C4-2B (cell line): Measurements from ENCODE around the gene ADRA1B.

Experiments
- H3K27ac ChIP-seq: fragments of 450-650 bp; 2 replicates; pipeline ENCODE4 v1.5.1; 2017
- ZFX ChIP-seq: fragments of 450-650 bp; IDR thresholded peaks from 2 replicates; pipeline ENCODE4 v1.6.1; 2017
- TF ChIP-seq, protein P1 (sequence below): fragments of 450-650 bp; conservative IDR thresholded peaks from 2 replicates; pipeline ENCODE4 v1.5.1; 2017; ENCODE audit warnings: mild to moderate bottlenecking

Gene ADRA1B

DNA sequence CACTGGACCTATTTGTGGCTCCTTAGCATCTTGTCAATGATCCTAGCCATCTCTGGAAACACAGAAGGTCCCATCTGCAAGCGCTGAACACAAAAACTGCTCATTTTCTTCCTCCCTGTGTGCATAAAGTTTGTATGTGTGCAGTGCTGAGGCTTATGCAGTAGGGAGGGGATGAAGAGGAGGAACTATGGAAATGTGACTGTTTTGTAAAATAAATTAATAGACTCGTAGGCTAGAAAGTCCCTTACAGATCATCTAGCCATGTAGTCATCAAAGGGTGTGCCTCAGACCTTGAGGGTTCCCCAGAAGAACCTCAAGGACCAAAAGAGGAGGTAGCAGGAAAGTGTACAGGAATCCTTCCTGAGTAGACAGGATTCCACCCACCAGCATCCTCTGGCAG is 34.3 kb upstream of the ADRA1B start:
- TF ChIP-seq, protein P1, sequence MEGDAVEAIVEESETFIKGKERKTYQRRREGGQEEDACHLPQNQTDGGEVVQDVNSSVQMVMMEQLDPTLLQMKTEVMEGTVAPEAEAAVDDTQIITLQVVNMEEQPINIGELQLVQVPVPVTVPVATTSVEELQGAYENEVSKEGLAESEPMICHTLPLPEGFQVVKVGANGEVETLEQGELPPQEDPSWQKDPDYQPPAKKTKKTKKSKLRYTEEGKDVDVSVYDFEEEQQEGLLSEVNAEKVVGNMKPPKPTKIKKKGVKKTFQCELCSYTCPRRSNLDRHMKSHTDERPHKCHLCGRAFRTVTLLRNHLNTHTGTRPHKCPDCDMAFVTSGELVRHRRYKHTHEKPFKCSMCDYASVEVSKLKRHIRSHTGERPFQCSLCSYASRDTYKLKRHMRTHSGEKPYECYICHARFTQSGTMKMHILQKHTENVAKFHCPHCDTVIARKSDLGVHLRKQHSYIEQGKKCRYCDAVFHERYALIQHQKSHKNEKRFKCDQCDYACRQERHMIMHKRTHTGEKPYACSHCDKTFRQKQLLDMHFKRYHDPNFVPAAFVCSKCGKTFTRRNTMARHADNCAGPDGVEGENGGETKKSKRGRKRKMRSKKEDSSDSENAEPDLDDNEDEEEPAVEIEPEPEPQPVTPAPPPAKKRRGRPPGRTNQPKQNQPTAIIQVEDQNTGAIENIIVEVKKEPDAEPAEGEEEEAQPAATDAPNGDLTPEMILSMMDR = no peak
- TF ChIP-seq ZFX = no peak
- no peak overlapping the region for H3K27ac ChIP-seq

DNA sequence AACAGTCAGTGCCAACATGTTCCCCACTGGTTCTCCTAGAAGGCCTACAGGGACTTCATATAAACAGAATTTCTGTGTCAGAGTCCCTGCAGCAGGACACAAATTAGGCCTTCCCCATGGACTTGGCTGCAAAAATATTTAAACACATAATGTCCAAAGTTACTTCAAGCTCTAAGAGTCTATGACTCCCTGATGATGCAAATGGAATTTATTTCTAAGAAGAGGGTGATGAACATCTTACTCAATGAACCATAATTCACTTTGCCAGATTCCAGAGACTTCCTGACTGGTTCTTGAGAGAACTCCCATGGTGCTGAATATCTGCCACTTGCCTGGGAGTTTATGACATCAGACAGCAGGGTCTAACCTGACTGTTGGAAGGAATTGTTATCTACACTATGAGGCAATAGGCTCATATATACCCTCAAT is 32.7 kb upstream of the ADRA1B start:
- no peak overlapping the region for H3K27ac ChIP-seq
- TF ChIP-seq ZFX = no peak
- TF ChIP-seq, protein P1 = no peak

DNA sequence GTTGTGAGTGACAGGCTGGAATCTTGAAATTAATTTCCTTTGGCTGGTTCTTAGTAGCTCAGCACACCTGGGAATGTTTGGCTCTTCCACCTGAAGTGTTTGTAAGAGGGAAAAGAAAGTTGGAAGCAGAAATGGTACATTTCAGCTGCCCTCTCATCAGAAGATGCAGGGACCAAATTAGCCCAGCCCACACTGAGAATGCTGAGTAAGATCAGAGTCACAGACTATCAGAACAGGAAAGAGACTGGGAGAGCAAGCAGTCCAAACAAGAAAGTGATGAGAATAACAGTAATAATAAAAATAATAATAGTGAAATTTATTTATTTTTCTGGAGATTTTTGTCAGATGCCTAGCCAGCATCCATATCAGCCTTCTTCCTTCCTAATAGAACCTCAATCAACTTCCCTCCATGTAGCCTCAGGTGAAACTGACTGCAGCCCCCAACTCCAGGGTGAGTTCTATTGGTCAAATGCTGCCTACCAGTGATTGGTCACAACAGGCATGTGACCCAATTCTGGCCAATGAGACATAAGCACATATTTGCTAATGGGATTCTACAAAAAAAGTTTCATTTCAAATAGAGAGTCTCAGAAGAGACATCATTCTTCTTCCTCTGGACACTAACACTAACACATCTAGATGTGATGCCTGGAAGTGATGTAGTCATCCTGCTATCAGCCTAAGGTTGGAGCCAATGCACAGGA is 31.2 kb upstream of the ADRA1B start:
- TF ChIP-seq, protein P1 = no peak
- no peak for TF ChIP-seq ZFX
- H3K27ac ChIP-seq = no peak overlapping the region

DNA sequence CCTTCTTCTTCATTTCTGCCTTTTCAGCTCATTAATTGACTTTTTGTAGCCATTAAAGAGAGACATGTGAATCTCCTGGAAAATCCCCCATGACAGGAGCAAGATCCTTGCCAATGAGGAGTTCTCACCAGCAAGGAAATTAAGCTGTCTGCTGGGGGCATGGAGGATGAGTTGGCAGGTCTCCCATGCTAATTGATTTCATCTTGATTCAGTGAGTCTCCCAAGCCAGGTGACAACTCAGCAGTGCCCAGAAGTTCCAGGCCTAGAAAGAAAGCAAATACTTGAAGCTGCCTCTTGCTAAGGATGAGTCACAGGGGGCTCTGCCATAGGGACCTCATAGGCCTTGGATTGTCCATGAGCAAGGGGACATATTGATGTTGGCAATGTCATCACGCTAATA is 30.0 kb upstream of the ADRA1B start:
- TF ChIP-seq, protein P1 = no peak
- TF ChIP-seq ZFX = no peak
- no peak overlapping the region for H3K27ac ChIP-seq

DNA sequence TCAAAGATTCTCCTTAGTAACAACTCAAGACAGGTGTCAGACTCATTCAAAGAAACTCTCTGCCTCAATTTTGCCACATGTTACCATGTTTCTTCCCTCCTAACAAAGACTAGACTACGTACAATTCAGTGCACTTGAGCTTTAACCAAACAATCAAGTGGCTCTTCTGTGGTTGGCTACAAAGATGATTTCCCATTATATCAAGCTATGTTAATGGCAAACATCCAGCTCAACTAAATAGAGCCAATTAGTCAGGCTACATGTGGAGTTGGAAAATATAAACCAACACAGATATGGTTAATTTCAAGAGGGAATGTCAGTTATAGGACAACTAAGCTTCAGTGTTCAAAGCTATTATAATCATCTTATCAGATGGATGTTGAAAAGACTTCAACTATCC is 29.2 kb upstream of the ADRA1B start:
- H3K27ac ChIP-seq = no peak overlapping the region
- TF ChIP-seq ZFX = no peak
- TF ChIP-seq, protein P1 = no peak

DNA sequence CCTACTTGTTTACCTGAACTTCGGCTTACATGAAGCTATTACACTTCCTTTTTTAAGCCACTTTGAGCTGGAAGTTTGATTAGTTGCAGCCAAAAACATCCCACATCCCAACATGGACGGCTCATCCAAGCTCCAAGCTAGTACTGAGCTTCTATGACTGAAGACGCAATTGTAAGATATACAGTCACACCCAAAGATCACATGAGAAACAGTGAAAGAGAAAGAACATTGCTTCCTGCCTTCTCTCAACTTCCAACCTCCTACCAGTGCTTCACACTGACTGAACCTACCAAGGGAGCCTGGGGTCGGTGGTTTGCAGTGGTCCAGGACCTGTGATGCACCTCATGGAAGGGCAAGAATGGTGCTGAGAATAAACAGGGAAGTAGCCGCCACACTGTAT is 27.4 kb upstream of the ADRA1B start:
- H3K27ac ChIP-seq = no peak overlapping the region
- TF ChIP-seq ZFX = no peak
- TF ChIP-seq, protein P1 = no peak

DNA sequence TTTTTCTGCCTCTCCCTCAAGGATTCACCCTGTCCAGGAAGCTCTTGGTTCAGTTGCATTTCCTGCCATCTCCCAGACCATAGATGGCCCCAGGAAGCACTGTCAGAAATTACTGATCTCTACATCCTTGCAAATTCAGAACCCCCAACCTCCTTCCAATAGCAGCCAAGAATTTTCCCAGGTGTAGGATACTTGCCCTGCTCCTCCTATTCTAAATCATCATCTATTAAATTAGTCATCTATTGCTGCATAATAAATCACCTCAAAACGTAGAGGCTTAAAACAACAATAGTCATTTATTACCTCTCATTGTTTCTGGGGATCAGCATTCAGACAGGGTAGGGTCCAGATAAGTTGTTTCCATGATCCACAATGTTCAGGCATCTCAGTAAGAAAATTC is 26.1 kb upstream of the ADRA1B start:
- no peak overlapping the region for H3K27ac ChIP-seq
- TF ChIP-seq ZFX = no peak
- TF ChIP-seq, protein P1 = no peak
